ENCODE results near the gene CCL1. TPM values are rescaled to one million over a fixed set of nuclear protein-coding genes. Genes with fewer than 3 reads are reported as not detected.

The CCL1 gene
- polyA plus RNA-seq (2013), result not detected

- Histone ChIP-seq H3K9me3 (ENCODE audit: control extremely low read depth in 1 of 5, control insufficient read depth in 4 of 5, insufficient read depth in 2 of 5, low read depth in 1 of 5, low read length in 4 of 5) (no peaks in the 10 kb centered on the region), H3K36me3 (ENCODE audit: control insufficient read depth in 4 of 4, insufficient read depth in 4 of 4, low read length in 3 of 4) (no peaks in the 10 kb centered on the region), H3K27ac (ENCODE audit: insufficient read depth in 1 of 2, low read depth in 1 of 2, low read length in 2 of 2, poor library complexity in 1 of 2, severe bottlenecking in 2 of 2) (no peak within 1 kb of the TSS), H3K27me3 (replicated peaks in 2 of 5; ENCODE audit: control insufficient read depth in 4 of 5, insufficient read depth in 5 of 5, low read length in 4 of 5) (no peaks in the 10 kb centered on the region), H3K4me1 (ENCODE audit: control extremely low read depth in 1 of 4, control insufficient read depth in 4 of 4, insufficient read depth in 4 of 4, low read length in 3 of 4) (peaks cover 17 to 68% (median 56%) of the 10 kb centered on the region in 4 experiments), H3K4me3 (ENCODE audit: control insufficient read depth in 1 of 7, extremely low read depth in 1 of 7, insufficient read depth in 4 of 7, low read depth in 2 of 7, low read length in 6 of 7) (no peak within 1 kb of the TSS)
- ChIA-PET POLR2A (interaction anchor here (0.6 kb wide), 1 partner anchor 13 kb away, joined by 4 read pairs; no protein-coding TSS in a partner anchor), CTCF (interaction anchor here (0.9 to 11.9 kb wide), 12 partner anchors 9 to 758 kb away, joined by 3 to 318 read pairs (median 13); partner anchors contain the start of genes CCL2 and FNDC8)
- 40% methylated on average over 1 of the region's 5 CpGs for WGBS (ENCODE audit: insufficient coverage)
- DNase-seq, result no peak
Observed at GRCh38 chr17:34363183-34363661, at the start of gene CCL1. CCL1 (minus strand) TSS chr17:34363233; CDS start chr17:34363161, 72 bp downstream.

- ChIA-PET POLR2A (no interaction called here), CTCF (interaction anchor here (1.4 to 1.7 kb wide), 2 partner anchors 10 to 15 kb away, joined by 3 to 5 read pairs; no protein-coding TSS in a partner anchor)
- Histone ChIP-seq H3K36me3 (ENCODE audit: control insufficient read depth in 4 of 4, insufficient read depth in 4 of 4, low read length in 3 of 4) (no peaks in the 10 kb centered on the region), H3K9me3 (ENCODE audit: control extremely low read depth in 1 of 5, control insufficient read depth in 4 of 5, insufficient read depth in 2 of 5, low read depth in 1 of 5, low read length in 4 of 5) (peaks cover 0 to 2% (median 0%) of the 10 kb centered on the region in 5 experiments), H3K4me1 (ENCODE audit: control extremely low read depth in 1 of 4, control insufficient read depth in 4 of 4, insufficient read depth in 4 of 4, low read length in 3 of 4) (peaks cover 8 to 32% (median 27%) of the 10 kb centered on the region in 4 experiments), H3K4me3 (ENCODE audit: control insufficient read depth in 1 of 7, extremely low read depth in 1 of 7, insufficient read depth in 4 of 7, low read depth in 2 of 7, low read length in 6 of 7) (peak overlapping the region in 2 of 7 experiments; percentile 28 to 41), H3K27me3 (replicated peaks in 2 of 5; ENCODE audit: control insufficient read depth in 4 of 5, insufficient read depth in 5 of 5, low read length in 4 of 5) (peaks cover 0 to 2% (median 0%) of the 10 kb centered on the region in 5 experiments), H3K27ac (ENCODE audit: insufficient read depth in 1 of 2, low read depth in 1 of 2, low read length in 2 of 2, poor library complexity in 1 of 2, severe bottlenecking in 2 of 2) (peak overlapping the region in 1 of 2 experiments; percentile 74)
- WGBS (ENCODE audit: insufficient coverage), result no CpG with 5 or more reads among the region's 7 CpGs
- DNase-seq, result peak in 2 of 3 donors; percentile 23 to 42
Observed at GRCh38 chr17:34412534-34412933, 49.5 kb upstream of the CCL1 start.

DNA sequence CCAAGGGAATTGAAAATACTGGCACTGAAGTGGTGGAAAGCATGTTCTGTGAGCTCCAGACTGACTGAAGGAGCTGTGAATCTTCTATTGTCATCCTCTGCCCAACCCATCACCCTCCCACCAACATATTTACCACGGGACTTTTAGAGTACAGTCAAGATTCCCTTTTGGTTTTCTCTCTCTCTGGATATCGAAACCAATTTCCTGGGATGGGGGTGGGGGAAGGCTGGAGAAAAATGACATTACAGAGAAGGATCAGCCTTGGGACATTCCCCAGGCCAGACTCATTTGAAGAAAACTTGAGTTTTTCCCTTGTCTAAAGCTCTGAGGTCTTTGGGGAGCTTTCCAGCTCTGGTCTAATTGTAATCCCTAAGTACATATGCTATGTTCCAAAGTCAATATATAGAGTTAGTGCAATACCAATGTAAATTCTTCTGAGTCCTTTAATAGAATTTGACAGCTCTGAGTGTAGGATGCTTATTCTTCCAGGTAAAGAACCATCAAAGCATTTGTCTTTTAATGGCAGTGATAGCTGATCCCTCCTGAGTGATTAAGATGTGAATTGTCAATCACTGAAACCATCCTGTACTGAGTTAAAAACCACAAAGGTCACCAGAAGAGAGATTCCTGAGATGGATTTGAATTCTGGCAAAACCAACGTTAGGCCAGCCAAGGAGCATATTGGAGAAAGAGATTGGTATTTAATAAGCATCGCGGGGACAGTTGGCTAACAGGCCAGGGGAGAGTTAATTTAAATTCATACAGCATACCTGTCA is 48.8 kb upstream of the CCL1 start:
- H3K27ac ChIP-seq (ENCODE audit: insufficient read depth in 1 of 2, low read depth in 1 of 2, low read length in 2 of 2, poor library complexity in 1 of 2, severe bottlenecking in 2 of 2), result peak overlapping the region in 1 of 2 experiments; percentile 74
- H3K4me3 ChIP-seq (ENCODE audit: control insufficient read depth in 1 of 7, extremely low read depth in 1 of 7, insufficient read depth in 4 of 7, low read depth in 2 of 7, low read length in 6 of 7), result peak overlapping the region in 1 of 7 experiments; percentile 28
- peaks cover 8 to 32% (median 27%) of the 10 kb centered on the region in 4 experiments for H3K4me1 ChIP-seq (ENCODE audit: control extremely low read depth in 1 of 4, control insufficient read depth in 4 of 4, insufficient read depth in 4 of 4, low read length in 3 of 4)
- no peaks in the 10 kb centered on the region for H3K36me3 ChIP-seq (ENCODE audit: control insufficient read depth in 4 of 4, insufficient read depth in 4 of 4, low read length in 3 of 4)
- WGBS (ENCODE audit: insufficient coverage), result 86% methylated on average over 1 of the region's 5 CpGs
- peaks cover 0 to 2% (median 0%) of the 10 kb centered on the region in 5 experiments for H3K27me3 ChIP-seq (replicated peaks in 2 of 5; ENCODE audit: control insufficient read depth in 4 of 5, insufficient read depth in 5 of 5, low read length in 4 of 5)
- ChIA-PET CTCF (interaction anchor here (1.1 to 2.0 kb wide), 4 partner anchors 8 to 14 kb away, joined by 3 to 7 read pairs (median 4); no protein-coding TSS in a partner anchor), POLR2A (no interaction called here)
- DNase-seq, result no peak
- H3K9me3 ChIP-seq (ENCODE audit: control extremely low read depth in 1 of 5, control insufficient read depth in 4 of 5, insufficient read depth in 2 of 5, low read depth in 1 of 5, low read length in 4 of 5), result peaks cover 0 to 2% (median 0%) of the 10 kb centered on the region in 5 experiments

GRCh38 chr17:34409352-34409751 is 46.3 kb upstream of the CCL1 start:
- no peak overlapping the region for H3K4me3 ChIP-seq (ENCODE audit: control insufficient read depth in 1 of 7, extremely low read depth in 1 of 7, insufficient read depth in 4 of 7, low read depth in 2 of 7, low read length in 6 of 7)
- peaks cover 8 to 32% (median 25%) of the 10 kb centered on the region in 4 experiments for H3K4me1 ChIP-seq (ENCODE audit: control extremely low read depth in 1 of 4, control insufficient read depth in 4 of 4, insufficient read depth in 4 of 4, low read length in 3 of 4)
- no peak for DNase-seq
- no peaks in the 10 kb centered on the region for H3K9me3 ChIP-seq (ENCODE audit: control extremely low read depth in 1 of 5, control insufficient read depth in 4 of 5, insufficient read depth in 2 of 5, low read depth in 1 of 5, low read length in 4 of 5)
- H3K27ac ChIP-seq (ENCODE audit: insufficient read depth in 1 of 2, low read depth in 1 of 2, low read length in 2 of 2, poor library complexity in 1 of 2, severe bottlenecking in 2 of 2), result no peak overlapping the region
- POLR2A ChIA-PET, result no interaction called here
- peaks cover 0 to 2% (median 0%) of the 10 kb centered on the region in 5 experiments for H3K27me3 ChIP-seq (replicated peaks in 2 of 5; ENCODE audit: control insufficient read depth in 4 of 5, insufficient read depth in 5 of 5, low read length in 4 of 5)
- WGBS (ENCODE audit: insufficient coverage), result 88% methylated on average over 3 of the region's 4 CpGs
- CTCF ChIA-PET, result no interaction called here
- no peaks in the 10 kb centered on the region for H3K36me3 ChIP-seq (ENCODE audit: control insufficient read depth in 4 of 4, insufficient read depth in 4 of 4, low read length in 3 of 4)

- Histone ChIP-seq H3K27me3 (replicated peaks in 2 of 5; ENCODE audit: control insufficient read depth in 4 of 5, insufficient read depth in 5 of 5, low read length in 4 of 5) (peaks cover 0 to 2% (median 0%) of the 10 kb centered on the region in 5 experiments), H3K36me3 (ENCODE audit: control insufficient read depth in 4 of 4, insufficient read depth in 4 of 4, low read length in 3 of 4) (no peaks in the 10 kb centered on the region), H3K9me3 (ENCODE audit: control extremely low read depth in 1 of 5, control insufficient read depth in 4 of 5, insufficient read depth in 2 of 5, low read depth in 1 of 5, low read length in 4 of 5) (no peaks in the 10 kb centered on the region), H3K4me1 (ENCODE audit: control extremely low read depth in 1 of 4, control insufficient read depth in 4 of 4, insufficient read depth in 4 of 4, low read length in 3 of 4) (peaks cover 8 to 27% (median 16%) of the 10 kb centered on the region in 4 experiments), H3K4me3 (ENCODE audit: control insufficient read depth in 1 of 7, extremely low read depth in 1 of 7, insufficient read depth in 4 of 7, low read depth in 2 of 7, low read length in 6 of 7) (no peak overlapping the region), H3K27ac (ENCODE audit: insufficient read depth in 1 of 2, low read depth in 1 of 2, low read length in 2 of 2, poor library complexity in 1 of 2, severe bottlenecking in 2 of 2) (no peak overlapping the region)
- CTCF ChIA-PET, result interaction anchor here (0.5 to 1.5 kb wide), 3 partner anchors 12 to 205 kb away, joined by 3 to 4 read pairs (median 4); no protein-coding TSS in a partner anchor
- WGBS (ENCODE audit: insufficient coverage), result 89% methylated on average over 1 of the region's 1 CpG
- POLR2A ChIA-PET, result no interaction called here
- DNase-seq, result no peak
Observed at GRCh38 chr17:34408439-34408838, 45.4 kb upstream of the CCL1 start.

GRCh38 chr17:34406226-34406625 is 43.2 kb upstream of the CCL1 start:
- WGBS (ENCODE audit: insufficient coverage), result 98% methylated on average over 6 of the region's 6 CpGs
- no peak for DNase-seq
- POLR2A ChIA-PET, result no interaction called here
- CTCF ChIA-PET, result interaction anchor here (1.2 kb wide), 1 partner anchor 17 kb away, joined by 4 read pairs; no protein-coding TSS in a partner anchor
- H3K27me3 ChIP-seq (replicated peaks in 2 of 5; ENCODE audit: control insufficient read depth in 4 of 5, insufficient read depth in 5 of 5, low read length in 4 of 5), result peaks cover 0 to under 1% (median 0%) of the 10 kb centered on the region in 5 experiments
- H3K4me3 ChIP-seq (ENCODE audit: control insufficient read depth in 1 of 7, extremely low read depth in 1 of 7, insufficient read depth in 4 of 7, low read depth in 2 of 7, low read length in 6 of 7), result no peak overlapping the region
- peaks cover 0 to 5% (median 2%) of the 10 kb centered on the region in 4 experiments for H3K4me1 ChIP-seq (ENCODE audit: control extremely low read depth in 1 of 4, control insufficient read depth in 4 of 4, insufficient read depth in 4 of 4, low read length in 3 of 4)
- no peaks in the 10 kb centered on the region for H3K36me3 ChIP-seq (ENCODE audit: control insufficient read depth in 4 of 4, insufficient read depth in 4 of 4, low read length in 3 of 4)
- no peaks in the 10 kb centered on the region for H3K9me3 ChIP-seq (ENCODE audit: control extremely low read depth in 1 of 5, control insufficient read depth in 4 of 5, insufficient read depth in 2 of 5, low read depth in 1 of 5, low read length in 4 of 5)
- H3K27ac ChIP-seq (ENCODE audit: insufficient read depth in 1 of 2, low read depth in 1 of 2, low read length in 2 of 2, poor library complexity in 1 of 2, severe bottlenecking in 2 of 2), result no peak overlapping the region
